HepG2 (cell line): ENCODE measurements around the gene HLA-DMB. TPM values are rescaled to one million over a fixed set of nuclear protein-coding genes. Genes with fewer than 3 reads are reported as not detected.

Experiments used
- ATF6 ChIP-seq: sonication (generic); formaldehyde crosslinking; conservative IDR thresholded peaks from 2 replicates; pipeline ENCODE4 v1.4.0; 2020; ENCODE audit warnings: missing genetic modification reagents
- DRAP1 ChIP-seq: IDR thresholded peaks from 2 replicates; pipeline ENCODE4 v1.6.1; 2016; ENCODE audit warnings: missing genetic modification reagents, missing compliant biosample characterization
- ELF3 ChIP-seq: IDR thresholded peaks from 2 replicates; pipeline ENCODE4 v1.6.1; 2016; ENCODE audit warnings: missing genetic modification reagents, missing compliant biosample characterization
- NFKB2 ChIP-seq: sonication (generic); formaldehyde crosslinking; IDR thresholded peaks from 2 replicates; pipeline ENCODE4 v1.4.0; 2020; ENCODE audit warnings: missing genetic modification reagents, borderline replicate concordance
- NFKBIZ ChIP-seq: IDR thresholded peaks from 2 replicates; pipeline ENCODE4 v1.6.1; 2018; ENCODE audit warnings: missing genetic modification reagents, missing compliant biosample characterization
- NR2F2 ChIP-seq: IDR thresholded peaks from 2 replicates; pipeline ENCODE4 v1.6.1; 2012; ENCODE audit warnings: low read depth, inconsistent platforms, borderline replicate concordance
- PTBP1 ChIP-seq: fragments of 200-400 bp; formaldehyde crosslinking; IDR thresholded peaks from 2 replicates; pipeline ENCODE4 v1.6.1; 2018; ENCODE audit warnings: low read length, low read depth; ENCODE audit not compliant: poor library complexity, severe bottlenecking
- RXRA ChIP-seq: sonication (generic); formaldehyde crosslinking; IDR thresholded peaks from 2 replicates; pipeline ENCODE4 v1.5.1; 2020; ENCODE audit warnings: missing genetic modification reagents
- SMAD1 ChIP-seq: sonication (generic); formaldehyde crosslinking; IDR thresholded peaks from 2 replicates; pipeline ENCODE4 v1.4.0; 2020; ENCODE audit warnings: missing genetic modification reagents, low read depth, mild to moderate bottlenecking, borderline replicate concordance
- SP5 ChIP-seq: IDR thresholded peaks from 2 replicates; pipeline ENCODE4 v1.6.1; 2016; ENCODE audit warnings: low read depth, borderline replicate concordance
- TCF7 ChIP-seq: sonication (generic); IDR thresholded peaks from 2 replicates; pipeline ENCODE4 v1.6.1; 2016; ENCODE audit warnings: antibody characterized with exemption, low read depth
- ZNF10 ChIP-seq: sonication (generic); formaldehyde crosslinking; IDR thresholded peaks from 2 replicates; pipeline ENCODE4 v1.4.0; 2020; ENCODE audit warnings: mild to moderate bottlenecking, low read depth, missing genetic modification reagents, borderline replicate concordance
- ZNF230 ChIP-seq: sonication (generic); formaldehyde crosslinking; IDR thresholded peaks from 2 replicates; pipeline ENCODE4 v1.4.0; 2020; ENCODE audit warnings: mild to moderate bottlenecking, missing genetic modification reagents
- ZNF296 ChIP-seq: sonication (generic); formaldehyde crosslinking; conservative IDR thresholded peaks from 2 replicates; pipeline ENCODE4 v1.5.0; 2020; ENCODE audit warnings: mild to moderate bottlenecking, missing genetic modification reagents
- ZNF556 ChIP-seq: sonication (generic); formaldehyde crosslinking; IDR thresholded peaks from 2 replicates; pipeline ENCODE4 v1.4.0; 2020; ENCODE audit warnings: mild to moderate bottlenecking, missing genetic modification reagents, borderline replicate concordance
- ZNF644 ChIP-seq: IDR thresholded peaks from 2 replicates; pipeline ENCODE4 v1.6.1; 2016; ENCODE audit warnings: low read depth
- ZNF768 ChIP-seq: sonication (generic); formaldehyde crosslinking; IDR thresholded peaks from 2 replicates; pipeline ENCODE4 v1.4.0; 2020; ENCODE audit warnings: missing genetic modification reagents
- ZNF816 ChIP-seq: sonication (generic); formaldehyde crosslinking; IDR thresholded peaks from 2 replicates; pipeline ENCODE4 v1.8.0; 2022; ENCODE audit warnings: missing genetic modification reagents, mild to moderate bottlenecking, borderline replicate concordance
- polyA plus RNA-seq, 8 experiments: library from polyadenylated mRNA; depleted of rRNA in 3 of 8; stranded (reverse) in 7 of 8; unstranded in 1 of 8; fragments of >200 nt; fragmentation: Illumina TruSeq in 4 of 8; extraction: Trizol in 4 of 8; gene quantifications; 2 replicates each; pipeline versions ENCODE4 v1.2.1 to v1.2.3, GENCODE V29; 2011 to 2016; ENCODE audit warnings: low read depth in 4 of 8, missing spikeins in 1 of 8, mixed read lengths in 1 of 8; ENCODE audit not compliant: insufficient read depth in 1 of 8
- total RNA-seq, 5 experiments: library from RNA; depleted of rRNA; stranded (reverse); fragments of >200 nt; fragmentation: Illumina TruSeq; extraction: Trizol; gene quantifications; 2 replicates each; pipeline ENCODE4 v1.2.3, GENCODE V29; 2016; ENCODE audit warnings: low read depth in 1 of 5
- TF ChIP-seq, protein P1 (sequence below): sonication (generic); formaldehyde crosslinking; IDR thresholded peaks from 2 replicates; pipeline ENCODE4 v1.4.0; 2020; ENCODE audit warnings: low read depth, mild to moderate bottlenecking, missing genetic modification reagents
- TF ChIP-seq, protein P2 (sequence below): sonication (generic); formaldehyde crosslinking; IDR thresholded peaks from 2 replicates; pipeline ENCODE4 v1.4.0; 2020; ENCODE audit warnings: mild to moderate bottlenecking, low read depth, missing genetic modification reagents

The HLA-DMB gene
- total and polyA plus RNA-seq, 2 of the 13 experiments (the other 11 are each of a cell fraction or from before 2014, with no cell fraction given): not detected

- TF ChIP-seq ZNF644 (no peak; the same call in 1 of the 2 replicates), TCF7 (no peak), RXRA (no peak), ZNF10 (no peak), ZNF768 (CRISPR knock-in tag) (peak; percentile 14; the same call in 1 of the 2 replicates), SP5 (CRISPR knock-in tag) (peak; percentile 64; the same call in 1 of the 2 replicates), PTBP1 (no peak), ATF6 (CRISPR knock-in tag) (peak; percentile 79; the same call in 1 of the 2 replicates), ZNF230 (CRISPR knock-in tag) (peak; percentile 82; the same call in 1 of the 2 replicates), SMAD1 (CRISPR knock-in tag) (0 out of 2 replicates have a peak, but pooled peaks have one; percentile 48), ZNF816 (CRISPR knock-in tag) (no peak), ZNF296 (CRISPR knock-in tag) (no peak), NFKBIZ (CRISPR knock-in tag) (peak; percentile 34; the same call in 1 of the 2 replicates), NR2F2 (no peak; the same call in 1 of the 2 replicates), DRAP1 (CRISPR knock-in tag) (peak; percentile 85), ZNF556 (CRISPR knock-in tag) (0 out of 2 replicates have a peak, but pooled peaks have one; percentile 67), ELF3 (CRISPR knock-in tag) (peak; percentile 10), NFKB2 (no peak; the same call in 1 of the 2 replicates)
- TF ChIP-seq, protein P1, sequence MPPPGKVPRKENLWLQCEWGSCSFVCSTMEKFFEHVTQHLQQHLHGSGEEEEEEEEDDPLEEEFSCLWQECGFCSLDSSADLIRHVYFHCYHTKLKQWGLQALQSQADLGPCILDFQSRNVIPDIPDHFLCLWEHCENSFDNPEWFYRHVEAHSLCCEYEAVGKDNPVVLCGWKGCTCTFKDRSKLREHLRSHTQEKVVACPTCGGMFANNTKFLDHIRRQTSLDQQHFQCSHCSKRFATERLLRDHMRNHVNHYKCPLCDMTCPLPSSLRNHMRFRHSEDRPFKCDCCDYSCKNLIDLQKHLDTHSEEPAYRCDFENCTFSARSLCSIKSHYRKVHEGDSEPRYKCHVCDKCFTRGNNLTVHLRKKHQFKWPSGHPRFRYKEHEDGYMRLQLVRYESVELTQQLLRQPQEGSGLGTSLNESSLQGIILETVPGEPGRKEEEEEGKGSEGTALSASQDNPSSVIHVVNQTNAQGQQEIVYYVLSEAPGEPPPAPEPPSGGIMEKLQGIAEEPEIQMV (CRISPR knock-in tag): 0 out of 2 replicates have a peak, but pooled peaks have one; percentile 66
- TF ChIP-seq, protein P2, sequence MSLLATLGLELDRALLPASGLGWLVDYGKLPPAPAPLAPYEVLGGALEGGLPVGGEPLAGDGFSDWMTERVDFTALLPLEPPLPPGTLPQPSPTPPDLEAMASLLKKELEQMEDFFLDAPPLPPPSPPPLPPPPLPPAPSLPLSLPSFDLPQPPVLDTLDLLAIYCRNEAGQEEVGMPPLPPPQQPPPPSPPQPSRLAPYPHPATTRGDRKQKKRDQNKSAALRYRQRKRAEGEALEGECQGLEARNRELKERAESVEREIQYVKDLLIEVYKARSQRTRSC (CRISPR knock-in tag): no peak
Observed at GRCh38 chr6:32894085-32895005, 46.5 kb downstream of the HLA-DMB start (continued).
